HCT116 (cell line): Measurements from ENCODE around the gene PDE1A. TPM values are rescaled to one million over a fixed set of nuclear protein-coding genes. Genes with fewer than 3 reads are reported as not detected.

Experiments
- ATAC-seq: fragments of 200-7000 bp; cut with Tn5 transposase; 2 replicates; pipeline ENCODE4 v1.9.1; 2020; ENCODE audit warnings: mild to moderate bottlenecking, moderate library complexity
- BruUV-seq: library from RNA; stranded (reverse); fragments of 400-500 nt; replicated peaks from 2 replicates; lab custom pipeline; 2021; lab: Mats Ljungman, UMichigan
- CTCF ChIA-PET: fragments of 300-600 bp; sonication (Branson Sonifier 250); formaldehyde crosslinking; loops from one replicate; lab custom pipeline; 2021; ENCODE audit warnings: antibody characterized with exemption; lab: Charles Lee
- POLR2A ChIA-PET: fragments of 300-600, 350-600 bp; sonication (Branson Sonifier 250); formaldehyde crosslinking; loops from one replicate; lab custom pipeline; 2021; ENCODE audit warnings: antibody characterized with exemption; lab: Charles Lee
- RAD21 ChIA-PET, 2 experiments: fragments of 300-600 bp; sonication (Branson Sonifier 250); formaldehyde crosslinking; loops; one replicate each; lab custom pipeline; 2023; ENCODE audit warnings: low total read pairs in 2 of 2; ENCODE audit not compliant: uncharacterized antibody in 2 of 2, unreplicated experiment in 2 of 2, low non-redundant PET in 1 of 2; lab: Charles Lee
- DNase-seq: peaks from one replicate; pipeline ENCODE4 v3.0.0-alpha.2; 2010; ENCODE audit warnings: low read depth, low spot score
- H2AFZ ChIP-seq: fragments of 200-600 bp; shearing (Covaris generic), sonication (generic); 2 replicates; pipeline ENCODE4 v1.6.1; 2017; ENCODE audit warnings: low read depth, mixed run types, mixed read lengths, antibody characterized with exemption, low read length; ENCODE audit not compliant: poor library complexity, severe bottlenecking
- H3K27ac ChIP-seq: 2 replicates; pipeline ENCODE4 v1.5.1; 2012; ENCODE audit warnings: low read depth, low read length
- H3K27me3 ChIP-seq: fragments of 200-600 bp; sonication (generic); 2 replicates; pipeline ENCODE4 v1.6.1; 2016; ENCODE audit warnings: mixed run types, low read length, mixed read lengths; ENCODE audit not compliant: insufficient read depth
- H3K36me3 ChIP-seq, 2 experiments: fragments of 200-500 bp in 1 of 2; fragments of 200-600 bp in 1 of 2; sonication (Bioruptor generic) in 1 of 2; sonication (generic) in 1 of 2; 2 replicates each; pipeline versions ENCODE4 v1.5.1 to v1.6.1; 2014 to 2016; ENCODE audit warnings: low read length in 2 of 2, inconsistent platforms in 1 of 2, mixed read lengths in 1 of 2, mixed run types in 1 of 2; ENCODE audit not compliant: insufficient read depth in 2 of 2, control insufficient read depth in 1 of 2
- H3K4me1 ChIP-seq, 2 experiments: fragments of 200-600 bp in 1 of 2; sonication (generic) in 1 of 2; 2 replicates each; pipeline versions ENCODE4 v1.5.1 to v1.6.1; 2012 to 2017; ENCODE audit warnings: low read length in 2 of 2, inconsistent platforms in 1 of 2, mild to moderate bottlenecking in 1 of 2, mixed read lengths in 1 of 2, mixed run types in 1 of 2, moderate library complexity in 1 of 2; ENCODE audit not compliant: insufficient read depth in 2 of 2, control insufficient read depth in 1 of 2
- H3K4me2 ChIP-seq: fragments of 200-600 bp; sonication (generic); 2 replicates; pipeline ENCODE4 v1.6.1; 2017; ENCODE audit warnings: mixed run types, low read length, mixed read lengths
- H3K4me3 ChIP-seq, 2 experiments: fragments of 200-600 bp in 1 of 2; sonication (generic) in 1 of 2; replicated peaks in 1 of 2; 2 replicates each; pipeline ENCODE4 v1.5.1; 2011 to 2016; ENCODE audit warnings: low read length in 2 of 2, control low read depth in 1 of 2, low read depth in 1 of 2, mild to moderate bottlenecking in 1 of 2, mixed read lengths in 1 of 2, mixed run types in 1 of 2
- H3K79me2 ChIP-seq: fragments of 200-600 bp; sonication (generic); 2 replicates; pipeline ENCODE4 v1.6.1; 2017; ENCODE audit warnings: mild to moderate bottlenecking, mixed run types, low read length, moderate library complexity, mixed read lengths; ENCODE audit not compliant: insufficient read depth
- H3K9ac ChIP-seq: fragments of 200-600 bp; sonication (generic); 2 replicates; pipeline ENCODE4 v1.6.1; 2016; ENCODE audit warnings: low read length, mixed read lengths
- H3K9me2 ChIP-seq: fragments of 200-600 bp; sonication (generic), shearing (Covaris generic); 2 replicates; pipeline ENCODE4 v1.6.1; 2017; ENCODE audit warnings: mixed run types, mild to moderate bottlenecking, moderate library complexity; ENCODE audit not compliant: insufficient read depth
- H3K9me3 ChIP-seq, 2 experiments: fragments of 200-500 bp in 1 of 2; fragments of 200-600 bp in 1 of 2; sonication (Bioruptor generic) in 1 of 2; sonication (generic) in 1 of 2; 2 replicates each; pipeline ENCODE4 v1.6.1; 2014 to 2017; ENCODE audit warnings: low read length in 2 of 2, mixed read lengths in 2 of 2, inconsistent platforms in 1 of 2, low read depth in 1 of 2, mild to moderate bottlenecking in 1 of 2, mixed run types in 1 of 2, moderate library complexity in 1 of 2; ENCODE audit not compliant: control insufficient read depth in 1 of 2, insufficient read depth in 1 of 2
- H4K20me1 ChIP-seq: fragments of 200-600 bp; sonication (generic), shearing (Covaris generic); 2 replicates; pipeline ENCODE4 v1.6.1; 2017; ENCODE audit warnings: mixed run types, mild to moderate bottlenecking, moderate library complexity; ENCODE audit not compliant: insufficient read depth
- CBX3 ChIP-seq: IDR thresholded peaks from 2 replicates; pipeline ENCODE4 v1.6.1; 2012; ENCODE audit warnings: low read depth
- CEBPB ChIP-seq: IDR thresholded peaks from 2 replicates; pipeline ENCODE4 v1.6.1; 2012; ENCODE audit warnings: low read depth
- EGR1 ChIP-seq: IDR thresholded peaks from 2 replicates; pipeline ENCODE4 v1.6.1; 2012; ENCODE audit warnings: low read depth
- ELF1 ChIP-seq: IDR thresholded peaks from 2 replicates; pipeline ENCODE4 v1.6.1; 2012; ENCODE audit warnings: low read depth, borderline replicate concordance
- EZH2phosphoT487 ChIP-seq: fragments of 200-600 bp; IDR thresholded peaks from 2 replicates; pipeline ENCODE4 v1.6.1; 2018; ENCODE audit warnings: antibody characterized with exemption, borderline replicate concordance
- FOSL1 ChIP-seq: IDR thresholded peaks from 2 replicates; pipeline ENCODE4 v1.6.1; 2012; ENCODE audit warnings: low read depth
- POLR2A ChIP-seq: IDR thresholded peaks from 2 replicates; pipeline ENCODE4 v1.7.0; 2011; ENCODE audit warnings: borderline replicate concordance; ENCODE audit not compliant: insufficient read depth, insufficient read length; ENCODE audit errors: extremely low read depth
- RAD21 ChIP-seq: IDR thresholded peaks from 2 replicates; pipeline ENCODE4 v1.6.1; 2012; ENCODE audit warnings: low read depth, mild to moderate bottlenecking
- SP1 ChIP-seq: IDR thresholded peaks from 2 replicates; pipeline ENCODE4 v1.6.1; 2012; ENCODE audit warnings: low read depth
- SRF ChIP-seq: IDR thresholded peaks from 2 replicates; pipeline ENCODE4 v1.6.1; 2012; ENCODE audit warnings: low read depth
- YY1 ChIP-seq: IDR thresholded peaks from 2 replicates; pipeline ENCODE4 v1.6.1; 2011; ENCODE audit warnings: low read length, low read depth, moderate library complexity, mild to moderate bottlenecking; ENCODE audit not compliant: insufficient replicate concordance; ENCODE audit errors: extremely low read depth
- ZNF274 ChIP-seq: fragments of 200-500 bp; sonication (Bioruptor generic); IDR thresholded peaks from 2 replicates; pipeline ENCODE4 v1.6.1; 2014; ENCODE audit warnings: mild to moderate bottlenecking, low read depth, low read length, inconsistent platforms
- intact Hi-C: fragments of 100-400 bp; cut with micrococcal nuclease; formaldehyde crosslinking; loops from 2 replicates; pipeline ENCODE4 v1.10.0; 2022
- total RNA-seq: library from RNA; stranded (reverse); gene quantifications from one replicate; pipeline ENCODE4 v1.2.1, GENCODE V29; 2021; ENCODE audit not compliant: unreplicated experiment
- TF ChIP-seq, protein P1 (sequence below): IDR thresholded peaks from 2 replicates; pipeline ENCODE4 v1.6.1; 2011; ENCODE audit warnings: mild to moderate bottlenecking, low read length, moderate library complexity; ENCODE audit not compliant: insufficient replicate concordance; ENCODE audit errors: extremely low read depth
- TF ChIP-seq, protein P2 (sequence below): IDR thresholded peaks from 2 replicates; pipeline ENCODE4 v1.6.1; 2012
- TF ChIP-seq, protein P3 (sequence below): IDR thresholded peaks from 2 replicates; pipeline ENCODE4 v1.6.1; 2012

Gene PDE1A
- total RNA-seq, 1 experiment from 2014 or later = 0.12 TPM

DNA sequence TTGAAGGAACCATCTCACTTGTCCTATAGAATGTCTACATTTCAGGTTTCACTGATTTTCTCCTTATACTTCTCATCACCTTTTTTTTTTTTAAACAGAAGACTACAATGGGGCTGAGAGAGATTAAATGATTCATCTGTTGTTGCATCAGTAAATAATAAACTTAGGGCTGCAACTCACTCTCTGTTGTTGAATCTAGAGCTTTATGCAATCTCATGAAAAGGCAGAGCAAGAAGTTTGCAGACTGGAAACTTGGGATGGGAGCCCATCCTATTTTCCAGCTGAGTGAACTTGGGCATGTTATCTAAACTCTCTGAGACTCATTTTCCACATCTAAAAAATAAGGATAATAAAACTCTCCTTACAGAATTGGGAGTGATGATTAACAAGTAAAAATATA is 58.4 kb downstream of the PDE1A start:
- no peaks in the 10 kb centered on the region for H3K9me2 ChIP-seq
- TF ChIP-seq FOSL1 = no peak
- TF ChIP-seq RAD21 = no peak
- TF ChIP-seq SP1 = no peak
- TF ChIP-seq CBX3 = no peak
- no peak for TF ChIP-seq ELF1
- TF ChIP-seq, protein P1, sequence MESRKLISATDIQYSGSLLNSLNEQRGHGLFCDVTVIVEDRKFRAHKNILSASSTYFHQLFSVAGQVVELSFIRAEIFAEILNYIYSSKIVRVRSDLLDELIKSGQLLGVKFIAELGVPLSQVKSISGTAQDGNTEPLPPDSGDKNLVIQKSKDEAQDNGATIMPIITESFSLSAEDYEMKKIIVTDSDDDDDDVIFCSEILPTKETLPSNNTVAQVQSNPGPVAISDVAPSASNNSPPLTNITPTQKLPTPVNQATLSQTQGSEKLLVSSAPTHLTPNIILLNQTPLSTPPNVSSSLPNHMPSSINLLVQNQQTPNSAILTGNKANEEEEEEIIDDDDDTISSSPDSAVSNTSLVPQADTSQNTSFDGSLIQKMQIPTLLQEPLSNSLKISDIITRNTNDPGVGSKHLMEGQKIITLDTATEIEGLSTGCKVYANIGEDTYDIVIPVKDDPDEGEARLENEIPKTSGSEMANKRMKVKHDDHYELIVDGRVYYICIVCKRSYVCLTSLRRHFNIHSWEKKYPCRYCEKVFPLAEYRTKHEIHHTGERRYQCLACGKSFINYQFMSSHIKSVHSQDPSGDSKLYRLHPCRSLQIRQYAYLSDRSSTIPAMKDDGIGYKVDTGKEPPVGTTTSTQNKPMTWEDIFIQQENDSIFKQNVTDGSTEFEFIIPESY = no peak
- TF ChIP-seq EZH2phosphoT487 = no peak
- TF ChIP-seq CEBPB = no peak
- TF ChIP-seq, protein P2, sequence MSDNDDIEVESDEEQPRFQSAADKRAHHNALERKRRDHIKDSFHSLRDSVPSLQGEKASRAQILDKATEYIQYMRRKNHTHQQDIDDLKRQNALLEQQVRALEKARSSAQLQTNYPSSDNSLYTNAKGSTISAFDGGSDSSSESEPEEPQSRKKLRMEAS = no peak
- TF ChIP-seq EGR1 = no peak
- TF ChIP-seq ZNF274 = no peak
- TF ChIP-seq SRF = no peak
- TF ChIP-seq, protein P3, sequence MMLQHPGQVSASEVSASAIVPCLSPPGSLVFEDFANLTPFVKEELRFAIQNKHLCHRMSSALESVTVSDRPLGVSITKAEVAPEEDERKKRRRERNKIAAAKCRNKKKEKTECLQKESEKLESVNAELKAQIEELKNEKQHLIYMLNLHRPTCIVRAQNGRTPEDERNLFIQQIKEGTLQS = no peak
- TF ChIP-seq POLR2A = no peak
- no peak for TF ChIP-seq YY1
- TF ChIP-seq, all 23 proteins: peak for 0
- DNase-seq = no peak
- no peaks in the 10 kb centered on the region for H3K36me3 ChIP-seq
- intact Hi-C loops = no loop called here
- H3K79me2 ChIP-seq = no peaks in the 10 kb centered on the region
- ChIA-PET POLR2A (no interaction called here), CTCF (interaction anchor here (1.2 kb wide), 1 partner anchor 128 kb away, joined by 3 read pairs; no protein-coding TSS in a partner anchor), RAD21 (no interaction called here)
- ATAC-seq = no peak
- BruUV-seq = no TSS peak
- no peak overlapping the region for H3K4me3 ChIP-seq
- peaks cover 15 to 16% of the 10 kb centered on the region in 2 experiments for H3K4me1 ChIP-seq
- H3K9ac ChIP-seq = no peak overlapping the region
- H3K27me3 ChIP-seq = no peaks in the 10 kb centered on the region
- H3K27ac ChIP-seq = no peak overlapping the region
- H2AFZ ChIP-seq = no peak overlapping the region
- no peak overlapping the region for H3K4me2 ChIP-seq
- no peaks in the 10 kb centered on the region for H4K20me1 ChIP-seq
- no peaks in the 10 kb centered on the region for H3K9me3 ChIP-seq
